HTR-8/SVneo (cell line): ENCODE measurements around the gene ZXDC.

Experiments used
- DNase-seq: peaks from one replicate; pipeline ENCODE4 v3.0.0; 2011; ENCODE audit warnings: low spot score, mixed read lengths; ENCODE audit not compliant: insufficient read length
- FAIRE-seq: peaks from 2 replicates; lab custom pipeline; 2011; peaks lifted over from hg19 to GRCh38; lab: Jason Lieb, UNC

ZXDC gene

DNA sequence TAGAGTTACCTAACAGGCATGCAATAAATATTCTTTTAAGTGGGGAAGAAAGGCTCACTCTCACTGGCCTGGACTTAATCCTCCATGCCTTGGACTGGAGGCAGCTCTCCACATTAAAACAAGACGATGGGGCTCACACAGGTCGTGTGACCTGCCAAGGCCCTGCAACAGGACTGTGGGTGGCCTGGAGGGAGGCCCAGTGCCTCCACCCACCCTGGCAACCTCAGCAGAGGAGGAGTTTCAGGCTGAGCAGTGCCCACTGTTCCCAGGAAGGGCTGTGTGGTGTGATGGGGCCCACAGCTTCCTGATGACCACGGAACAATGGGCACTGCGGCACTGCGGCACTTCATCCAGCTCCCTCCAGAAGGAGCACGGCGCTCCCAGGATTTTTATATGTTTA lies 36.3 kb upstream of the ZXDC start:
- DNase-seq (no peak), FAIRE-seq (no peak)

DNA sequence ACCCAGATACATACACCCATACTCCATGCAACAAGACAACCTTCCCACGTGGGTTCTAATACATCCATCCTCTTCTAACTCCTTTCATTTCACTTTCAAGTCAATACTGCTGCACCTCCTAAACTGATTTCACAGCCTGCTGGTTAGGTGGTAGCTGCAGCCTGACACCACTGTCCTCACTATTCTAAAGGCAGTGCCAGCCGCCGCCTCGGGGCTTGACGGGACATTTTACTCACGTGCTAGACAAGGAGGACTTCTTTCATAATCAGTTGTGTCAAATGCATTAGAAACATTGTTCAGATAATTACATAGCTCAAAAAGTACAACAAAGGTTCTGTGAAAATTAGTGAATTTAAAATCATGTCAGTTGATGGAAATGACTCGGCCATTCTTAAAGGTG lies 35.6 kb upstream of the ZXDC start:
- FAIRE-seq (no peak), DNase-seq (no peak)

DNA sequence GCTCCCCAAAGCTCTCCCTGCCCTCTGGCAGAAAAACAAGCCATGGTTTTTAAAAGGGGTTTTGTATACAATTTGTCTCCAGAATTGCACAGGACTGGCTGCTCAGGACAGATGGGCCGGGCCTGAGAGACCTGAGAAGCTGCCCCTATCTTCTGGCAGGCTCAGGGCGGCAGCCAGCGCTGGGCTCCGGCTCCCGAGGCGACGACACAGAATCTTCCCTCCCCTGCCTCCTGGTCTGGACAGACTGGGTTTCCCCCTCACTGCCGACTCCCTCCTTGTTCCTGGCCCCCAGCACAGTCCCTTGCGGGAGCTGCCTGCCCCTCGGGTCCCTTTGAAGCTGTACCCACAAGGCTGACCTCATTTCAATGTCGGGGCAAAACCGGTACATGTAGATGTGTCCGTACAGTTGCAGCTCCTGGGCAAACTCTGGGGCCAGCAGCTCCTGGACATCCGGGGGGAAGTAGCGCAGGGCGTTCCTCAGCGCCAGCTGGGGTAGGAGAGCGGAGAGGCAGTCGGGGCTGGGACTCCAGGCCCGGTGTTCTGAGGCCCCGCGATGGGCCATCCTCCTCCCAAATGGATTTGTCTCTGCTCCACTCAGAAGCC lies 34.7 kb upstream of the ZXDC start:
- FAIRE-seq (no peak), DNase-seq (no peak)

DNA sequence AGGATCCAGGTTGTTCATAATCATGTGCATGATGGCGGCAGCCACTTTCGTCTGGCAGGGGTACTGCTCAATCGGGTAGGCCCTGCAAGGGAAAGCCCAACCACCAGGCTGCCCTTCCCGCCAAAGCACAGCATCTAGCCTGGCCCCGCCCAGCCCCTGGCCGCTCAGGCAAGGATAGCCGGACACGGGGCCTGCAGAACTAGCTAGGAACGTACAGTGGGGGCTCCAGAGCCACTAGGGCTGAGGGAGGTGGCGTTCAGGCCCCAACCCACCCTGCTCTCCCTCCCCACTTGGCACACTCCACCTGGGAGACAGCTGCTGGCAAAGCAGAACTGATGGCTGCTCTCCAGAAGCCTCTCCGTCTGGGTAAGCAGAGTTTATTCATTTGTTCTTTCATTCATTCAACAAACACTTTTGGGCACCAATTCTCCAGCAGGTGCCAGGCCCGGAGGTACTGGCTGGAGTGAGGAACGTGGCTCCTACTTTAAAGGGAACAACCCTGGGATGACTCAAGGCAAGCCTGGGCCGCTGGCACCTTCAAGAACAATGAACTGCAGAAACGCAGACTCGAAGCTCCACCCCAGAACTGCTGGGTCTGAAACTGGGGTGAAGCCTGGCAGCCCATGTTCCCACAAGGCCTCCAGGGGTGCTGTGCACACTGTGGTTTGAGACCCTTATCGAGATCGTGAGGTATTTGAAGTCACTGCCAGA lies 34.1 kb upstream of the ZXDC start:
- DNase-seq: no peak

DNA sequence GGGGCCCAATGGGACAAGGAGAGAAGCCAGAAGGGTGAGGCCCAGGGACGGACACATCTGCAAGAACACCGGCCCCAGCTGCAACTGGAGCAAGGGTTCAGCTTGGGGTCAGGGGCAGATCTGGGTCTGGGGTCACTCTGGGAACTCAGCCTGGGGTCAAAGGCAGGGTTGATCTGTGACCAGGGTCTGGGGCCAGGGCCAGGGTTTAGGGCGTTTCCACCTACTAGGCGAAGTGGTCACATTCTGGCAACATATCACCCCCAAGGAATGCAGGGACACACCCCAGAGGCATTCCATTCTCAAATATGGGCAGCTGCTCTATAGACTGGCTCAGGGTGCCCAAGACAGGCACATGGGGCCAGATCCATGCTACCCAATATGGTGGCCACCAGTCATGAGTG lies 32.9 kb upstream of the ZXDC start:
- FAIRE-seq: no peak
- DNase-seq: no peak

More for the DNA sequence above, 34.1 kb upstream of the ZXDC start:
- no peak for FAIRE-seq

DNA sequence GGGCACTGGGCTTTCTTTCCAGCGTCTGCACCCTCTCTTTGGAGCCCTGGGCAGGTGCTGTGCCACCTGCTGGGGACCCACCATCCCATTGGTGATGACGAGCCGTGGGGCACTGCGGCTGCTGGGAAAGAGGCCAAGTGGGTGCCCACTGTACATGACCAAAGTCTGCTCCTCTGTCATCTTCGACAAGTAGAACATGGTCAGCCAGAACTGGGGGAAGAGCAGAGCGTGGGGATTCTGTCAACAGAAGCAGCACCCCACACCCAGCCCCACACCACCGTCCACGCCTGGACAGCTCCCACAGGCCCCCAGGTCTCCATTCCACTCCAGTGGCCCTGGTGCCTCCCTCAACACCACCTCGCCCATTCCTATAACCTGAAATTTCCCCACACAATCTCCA lies 32.2 kb upstream of the ZXDC start:
- FAIRE-seq (no peak), DNase-seq (no peak)

DNA sequence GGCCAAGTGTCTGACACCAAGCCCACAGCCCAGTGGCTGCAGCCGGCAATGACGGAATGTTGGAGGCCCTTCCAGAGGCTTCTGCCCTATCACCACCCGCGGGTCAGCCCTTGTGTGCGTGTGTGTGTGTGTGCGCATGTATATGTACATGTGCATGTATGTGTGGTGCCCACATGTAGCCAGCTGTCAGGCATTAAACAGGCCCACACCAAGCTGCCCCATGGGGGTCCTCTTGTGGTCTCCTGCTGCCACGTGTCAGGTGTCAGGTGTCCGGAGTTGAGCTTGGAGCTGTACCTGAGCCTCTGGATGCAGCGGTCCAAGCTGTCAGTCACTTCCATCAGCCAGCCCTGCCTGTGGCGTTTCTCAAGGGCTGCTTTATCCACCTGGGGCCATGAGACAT lies 28.0 kb upstream of the ZXDC start:
- DNase-seq (no peak), FAIRE-seq (no peak)

DNA sequence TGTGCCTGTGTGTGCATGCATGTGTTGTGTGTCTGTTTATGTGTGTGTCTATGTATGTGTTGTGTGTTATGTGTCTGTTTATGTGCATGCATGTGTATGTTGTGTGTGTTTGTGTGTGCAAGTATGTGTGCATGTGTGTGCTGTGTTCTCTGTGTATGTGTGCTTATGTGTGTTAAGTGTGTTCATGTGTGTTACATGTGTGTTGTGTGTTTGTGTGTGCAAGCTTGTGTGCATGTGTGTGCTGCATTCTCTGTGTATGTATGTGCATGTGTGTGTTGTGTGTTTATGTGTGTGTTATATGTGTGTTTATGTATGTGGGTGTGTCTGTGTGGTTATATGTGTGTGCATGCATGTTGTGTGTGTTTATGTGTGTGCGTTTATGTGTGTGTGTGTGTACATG lies 27.0 kb upstream of the ZXDC start:
- DNase-seq (no peak), FAIRE-seq (peak; percentile 98)

DNA sequence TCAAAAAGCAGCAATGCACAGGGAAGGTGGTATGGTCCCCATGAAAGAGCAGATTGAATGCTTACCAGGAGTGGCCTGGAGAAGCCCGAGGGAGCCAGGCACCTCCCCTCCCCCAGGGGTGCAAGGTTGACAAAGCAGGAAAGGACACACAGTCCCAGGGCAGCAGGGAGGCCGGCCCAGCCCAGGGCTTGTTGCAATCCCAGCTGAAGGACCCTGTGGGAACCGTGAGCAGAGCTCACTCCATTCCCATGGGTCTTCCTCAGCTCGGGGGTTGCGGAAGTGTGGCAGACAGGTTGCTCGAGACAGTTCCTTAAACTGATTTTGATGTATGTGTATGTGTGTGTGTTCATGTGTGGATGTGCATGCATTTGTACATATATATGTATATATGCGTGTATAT lies 26.0 kb upstream of the ZXDC start:
- DNase-seq (no peak), FAIRE-seq (no peak)

DNA sequence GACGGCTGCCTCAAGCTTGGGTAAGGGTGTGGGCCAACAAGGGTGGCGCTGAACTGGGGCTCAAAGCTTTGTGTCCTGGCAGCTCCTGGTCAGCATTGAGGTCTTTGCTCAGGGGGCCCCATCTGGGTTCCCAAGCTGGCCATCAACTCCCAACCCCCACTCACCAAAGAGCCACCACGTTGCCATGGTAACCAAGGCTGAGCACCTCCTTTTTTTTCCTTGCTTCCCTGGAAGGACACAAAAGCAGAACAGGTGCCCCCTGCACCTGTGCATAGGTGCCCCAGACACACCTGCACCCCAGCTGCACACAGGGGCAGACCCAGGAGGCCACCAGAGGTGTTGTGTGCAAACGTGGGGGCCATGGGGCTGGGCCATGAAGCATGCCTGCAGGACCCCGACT lies 25.4 kb upstream of the ZXDC start:
- FAIRE-seq (no peak), DNase-seq (no peak)

DNA sequence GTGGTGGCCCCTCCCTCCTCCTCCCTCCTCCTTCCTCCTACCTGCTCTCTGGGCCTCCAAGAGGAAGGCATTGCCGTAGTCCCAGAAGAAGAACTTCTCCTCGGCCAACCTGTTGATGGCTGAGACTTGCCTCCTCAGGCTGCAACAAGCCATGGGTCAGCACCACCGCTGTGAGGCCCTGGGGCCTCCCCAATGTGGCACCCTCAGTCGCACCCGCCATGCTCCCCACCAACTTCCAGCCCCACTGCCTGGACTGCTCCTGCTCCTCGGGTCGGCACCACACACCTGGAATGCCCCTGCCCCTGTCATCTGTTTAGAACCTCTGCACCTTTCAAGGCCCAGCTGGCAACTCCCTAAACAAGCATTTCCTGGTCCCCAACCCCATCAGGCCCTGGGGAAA lies 24.3 kb upstream of the ZXDC start:
- FAIRE-seq: no peak
- no peak for DNase-seq

DNA sequence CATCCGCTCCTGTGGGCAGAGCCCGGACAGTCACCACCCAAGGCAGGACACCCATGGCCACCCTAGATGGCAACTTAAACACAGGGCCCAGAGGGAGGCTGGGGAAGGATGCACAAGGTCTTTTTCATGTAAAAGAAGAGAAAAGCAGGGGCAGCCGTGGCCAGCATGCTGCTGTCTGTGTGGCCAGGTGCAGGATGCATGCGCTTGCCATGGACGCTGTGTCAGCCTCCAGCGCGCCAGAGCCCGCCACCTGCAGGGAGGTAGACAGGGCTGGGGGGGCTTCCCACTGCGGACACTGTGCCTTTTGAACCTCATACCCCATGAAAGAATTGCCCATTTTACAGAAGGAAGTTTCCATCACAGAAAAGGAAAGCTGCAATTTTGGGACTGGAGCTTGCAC lies 23.7 kb upstream of the ZXDC start:
- FAIRE-seq: no peak
- DNase-seq: no peak

DNA sequence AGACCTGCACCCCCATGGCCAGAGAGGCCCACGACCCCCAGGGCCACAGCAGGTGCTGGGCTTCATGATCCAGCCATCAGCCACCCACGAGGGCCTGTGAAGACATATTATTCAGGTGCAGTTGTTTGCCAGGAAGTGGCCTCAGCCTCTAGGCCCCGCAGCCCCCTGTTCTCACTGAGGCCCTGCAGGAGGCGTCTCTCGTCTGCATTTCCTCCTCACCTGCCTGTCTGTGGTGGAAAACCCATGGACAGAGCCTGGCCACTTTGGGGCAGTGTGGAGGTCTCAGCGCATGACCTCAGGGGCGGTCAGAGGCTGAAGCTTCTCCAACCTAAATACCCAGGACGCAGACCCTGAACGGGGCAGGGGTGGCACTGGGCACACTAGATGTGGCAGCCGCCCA lies 23.2 kb upstream of the ZXDC start:
- FAIRE-seq: no peak
- no peak for DNase-seq

DNA sequence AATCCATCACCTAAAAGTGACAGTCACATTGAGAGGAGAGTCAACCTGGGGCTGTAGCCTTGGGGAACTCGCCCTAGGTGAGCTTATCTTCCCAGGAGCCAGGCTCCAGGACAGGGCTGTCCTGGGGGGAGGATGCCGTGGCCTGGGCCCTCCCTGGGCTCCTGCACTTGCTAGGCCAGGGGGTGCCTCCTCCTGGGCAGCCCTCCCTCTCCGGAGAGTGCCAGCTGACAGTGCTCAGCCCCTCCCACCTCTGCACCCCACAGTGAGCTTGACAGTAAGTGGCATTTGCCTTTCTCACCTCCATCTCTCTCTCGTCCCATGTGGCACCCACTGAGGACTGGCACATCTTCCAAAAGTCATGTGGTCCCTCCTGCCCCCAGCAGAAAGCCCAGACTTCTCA lies 22.8 kb upstream of the ZXDC start:
- FAIRE-seq: no peak
- no peak for DNase-seq

DNA sequence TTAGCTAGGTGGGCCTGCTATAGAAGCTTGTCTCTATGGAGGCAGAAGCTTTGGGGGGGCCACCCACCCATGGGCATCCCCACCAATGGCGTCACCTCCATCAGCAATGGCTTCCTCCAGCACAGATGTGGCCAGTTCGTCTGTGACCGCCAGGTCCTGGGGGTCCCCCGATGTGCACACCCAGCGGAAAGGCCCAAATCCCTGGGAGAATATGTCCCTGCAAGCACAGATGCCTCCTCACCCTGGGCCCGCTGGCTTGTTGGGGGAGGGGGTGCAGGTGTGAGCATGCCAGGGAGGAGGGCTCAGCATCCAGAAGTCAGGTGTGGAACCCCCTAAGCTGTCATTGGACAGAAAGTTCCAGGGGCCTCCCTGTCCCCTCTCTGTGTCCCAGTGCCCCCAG lies 22.3 kb upstream of the ZXDC start:
- FAIRE-seq (no peak), DNase-seq (no peak)

DNA sequence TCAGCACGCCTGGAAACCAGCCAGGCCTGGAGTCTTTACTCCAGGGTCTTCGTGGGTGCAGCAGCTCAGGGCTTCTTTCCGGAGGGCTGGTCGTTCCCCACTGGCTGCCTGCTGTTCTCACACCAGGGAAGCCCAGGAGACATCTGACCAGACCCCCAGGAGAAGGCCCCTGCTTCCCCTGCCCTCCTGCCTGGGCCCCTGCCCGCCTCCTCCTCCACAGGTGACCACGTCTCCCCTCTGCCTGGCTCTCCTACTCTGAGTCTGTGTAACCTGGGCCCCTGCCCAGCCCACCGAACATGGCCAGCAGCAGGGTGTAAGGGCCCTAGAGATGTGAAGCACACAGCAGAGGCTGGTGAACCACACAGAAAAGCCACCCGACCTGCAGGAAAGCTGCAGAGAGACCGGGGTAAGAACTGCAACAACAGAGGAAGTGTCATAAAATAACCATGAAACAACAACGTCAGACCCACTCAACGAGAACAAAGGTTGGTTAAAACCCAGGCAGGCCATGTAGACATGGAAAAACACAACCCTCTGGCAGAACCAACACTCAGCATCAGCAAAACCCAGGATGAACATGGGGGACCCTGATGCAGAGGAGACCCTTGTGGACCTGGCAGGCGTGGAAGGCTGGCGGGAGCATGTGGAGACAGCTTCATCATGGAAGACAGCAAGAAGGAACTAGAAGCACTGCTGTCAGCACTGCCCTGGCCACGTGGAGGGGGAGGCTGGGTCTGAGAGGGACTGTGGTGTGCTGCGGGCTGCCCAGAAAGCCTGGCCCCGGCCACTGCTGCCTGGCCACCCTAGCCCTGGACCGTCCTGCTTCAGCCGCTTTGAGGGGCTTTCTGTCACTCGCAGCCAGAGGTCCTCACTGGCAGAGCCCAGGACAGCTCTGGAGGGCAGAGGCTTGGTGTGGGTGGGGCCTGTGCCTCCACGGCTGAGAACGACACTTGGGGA lies 21.5 kb upstream of the ZXDC start:
- FAIRE-seq (no peak), DNase-seq (no peak)

DNA sequence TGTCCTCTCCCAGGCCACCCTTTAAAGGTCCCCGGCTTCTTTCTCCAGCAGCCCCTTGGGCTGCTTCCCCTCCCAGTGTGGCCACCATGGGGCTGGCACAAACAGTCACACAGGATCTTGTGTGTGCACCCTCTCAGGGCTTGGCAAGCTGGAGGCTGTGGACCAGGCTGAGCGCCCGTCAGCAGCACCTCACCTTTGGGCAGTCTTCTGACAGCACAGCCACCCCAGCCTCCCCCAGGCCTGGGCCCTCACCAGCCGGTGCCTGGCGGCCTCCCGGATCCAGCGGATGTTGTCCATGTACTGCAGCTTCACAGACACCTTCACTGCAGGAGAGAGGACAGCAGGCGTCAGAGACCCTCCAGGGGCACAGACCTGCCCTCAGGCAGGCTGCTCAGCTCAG lies 20.1 kb upstream of the ZXDC start:
- DNase-seq (no peak), FAIRE-seq (no peak)

DNA sequence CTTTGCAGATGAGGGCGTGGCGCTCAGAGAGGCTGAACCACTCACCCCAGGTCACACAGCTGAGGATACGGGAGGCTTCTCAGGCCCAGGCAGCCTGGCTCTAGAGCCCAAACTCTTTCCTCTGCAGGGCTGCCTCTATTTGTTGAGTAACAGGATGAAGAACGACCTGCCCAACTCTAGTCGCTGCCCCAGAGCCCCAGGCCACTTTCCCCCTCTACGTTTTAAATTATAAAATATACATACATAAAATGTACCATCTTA lies 19.2 kb upstream of the ZXDC start:
- DNase-seq (no peak), FAIRE-seq (no peak)

DNA sequence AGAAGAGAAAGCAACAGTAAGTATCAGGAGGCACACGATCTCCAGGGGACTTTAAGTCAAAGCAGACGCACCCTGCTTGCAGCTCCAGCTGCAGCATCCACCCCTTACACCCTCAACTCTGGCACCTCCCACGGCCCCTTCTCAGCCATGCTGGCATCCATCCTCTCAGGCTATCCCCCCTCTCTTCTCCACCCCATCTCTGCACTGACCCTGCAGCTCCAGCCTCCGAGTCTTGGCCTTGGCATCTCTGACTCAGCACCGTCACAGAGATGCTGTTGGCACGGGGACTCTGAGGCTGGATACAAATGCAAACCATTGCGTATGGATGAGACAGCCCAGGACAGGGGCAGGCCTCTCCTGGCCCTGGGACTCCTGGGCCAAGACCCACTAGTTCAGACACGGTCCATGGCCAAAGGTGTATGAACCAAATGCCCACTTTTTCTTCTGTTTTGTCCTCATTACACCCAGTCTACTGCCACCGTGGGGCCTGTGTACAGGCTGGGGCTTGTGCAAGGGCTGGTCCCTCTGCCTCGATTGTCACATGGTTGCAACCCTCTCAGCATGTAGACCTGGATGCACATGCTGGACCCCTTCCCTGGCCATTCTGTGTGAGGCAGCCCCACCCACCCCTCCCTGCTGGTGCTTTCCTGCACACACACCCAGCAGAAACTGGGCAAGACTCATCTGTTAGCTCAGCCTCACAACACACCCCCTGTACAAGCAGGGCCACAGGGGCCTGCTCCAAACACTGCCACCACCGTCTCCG lies 18.7 kb upstream of the ZXDC start:
- FAIRE-seq (no peak), DNase-seq (no peak)

DNA sequence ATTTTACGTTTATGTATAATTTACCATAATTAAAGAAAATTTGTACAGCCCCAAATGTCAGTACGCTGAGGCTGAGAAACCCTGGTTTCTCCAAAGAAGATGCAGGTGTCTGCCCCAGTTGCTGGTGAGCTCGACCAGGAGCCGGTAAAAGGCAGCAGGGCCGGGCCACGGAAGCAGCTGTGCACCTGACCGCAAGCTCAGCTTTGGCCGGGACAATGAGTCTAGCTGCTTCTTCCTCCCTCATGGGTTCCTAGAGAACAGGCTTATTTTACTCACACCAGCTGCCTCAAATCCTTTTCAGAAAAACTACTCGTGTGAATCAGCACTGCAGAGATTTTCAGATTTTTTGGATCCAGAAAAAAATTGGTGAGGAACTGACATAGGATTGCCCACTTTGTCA lies 18.0 kb upstream of the ZXDC start:
- FAIRE-seq (no peak), DNase-seq (no peak)

DNA sequence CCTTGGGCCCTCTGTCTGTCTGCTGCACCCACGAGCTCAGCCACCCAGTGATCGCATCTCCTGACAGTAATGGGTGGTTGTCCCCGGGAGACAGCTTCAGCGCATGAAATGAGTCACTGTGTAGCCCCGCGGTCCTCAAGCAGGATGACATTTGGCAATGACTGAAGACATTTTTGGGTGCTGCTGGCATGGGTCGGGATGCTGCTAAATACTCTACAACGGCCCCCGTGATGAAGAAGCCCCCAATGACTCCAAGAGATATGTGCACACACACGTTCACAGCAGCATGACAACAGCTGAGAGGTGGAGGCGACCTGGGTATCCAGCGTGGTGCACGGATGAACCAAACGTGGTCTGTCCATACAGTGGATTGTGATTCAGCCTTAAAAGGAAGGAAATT lies 17.4 kb upstream of the ZXDC start:
- DNase-seq (no peak), FAIRE-seq (no peak)
